Activated CD8-positive, alpha-beta memory T cell treated with anti-CD3 and anti-CD28 coated beads, Interleukin-2, amount 50 U/mL, for 24 hours (primary cell): ENCODE data around the gene CSNK1G1.
A peak's percentile ranks its signal among the peaks of the same experiment; 100 is the strongest.
"Not testable (repeated sequence)": the region's sequence is repeated elsewhere in the genome, so short reads cannot be mapped to it uniquely, and the experiment has no call there.

Source experiments
- DNase-seq: peaks from one replicate; pipeline ENCODE4 v3.0.0-alpha.2; 2020; ENCODE audit errors: extremely low read depth

The CSNK1G1 gene

DNA sequence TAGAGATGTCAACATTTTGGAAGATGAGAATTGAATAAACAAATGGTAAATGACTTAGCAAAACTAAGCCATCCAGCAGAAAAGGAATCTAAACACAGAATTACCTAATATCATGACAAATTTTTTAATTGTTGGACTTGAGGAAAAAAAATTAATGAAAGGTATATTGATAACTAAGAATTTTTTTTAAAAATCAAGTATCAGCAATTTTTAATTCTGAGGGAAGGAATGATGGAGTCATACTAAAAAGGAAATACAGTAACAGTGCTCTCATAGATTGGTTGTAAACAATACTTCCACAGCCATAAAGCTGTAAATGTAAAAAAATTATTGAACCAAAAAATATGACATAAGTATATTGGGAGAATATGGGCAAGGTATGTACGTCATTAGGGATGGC, 68.0 kb downstream of the CSNK1G1 start:
- DNase-seq, result no peak

DNA sequence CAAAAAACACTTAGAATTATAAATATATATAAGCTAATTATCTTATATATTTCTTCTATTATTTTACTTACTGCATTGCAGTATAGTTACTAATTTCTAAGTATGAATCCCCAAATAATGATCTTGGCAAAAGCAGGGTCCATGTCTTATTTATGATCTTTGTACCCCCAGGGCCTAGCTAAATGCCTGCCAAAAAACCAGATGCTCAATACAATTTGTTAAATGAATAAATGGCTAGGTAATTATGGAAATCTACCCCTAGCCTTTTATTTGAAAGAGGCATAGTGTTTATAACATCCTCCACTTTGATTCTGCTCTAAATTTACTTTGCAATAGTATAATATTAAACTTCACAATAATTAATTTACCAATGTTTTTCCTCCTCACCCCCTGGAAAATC, 69.5 kb downstream of the CSNK1G1 start:
- DNase-seq, result no peak

DNA sequence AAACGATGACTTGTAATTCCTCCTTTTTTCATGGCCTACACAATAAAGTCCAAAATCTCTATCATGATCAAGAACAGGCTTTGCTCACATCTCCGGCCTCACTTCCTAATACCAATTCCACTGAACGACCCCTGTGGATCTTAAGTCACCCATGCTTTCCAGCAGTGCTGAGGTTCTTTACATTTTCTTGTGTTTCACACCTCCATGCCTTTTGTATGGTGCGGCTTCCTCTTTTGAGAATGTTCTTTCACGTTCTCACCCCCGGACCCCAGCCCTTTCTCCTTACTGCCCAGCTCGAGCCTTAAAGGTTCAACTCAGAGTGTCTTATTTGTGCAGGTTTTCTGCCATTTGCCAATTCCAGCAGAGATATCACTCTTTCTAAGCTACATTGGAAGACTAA, 70.1 kb downstream of the CSNK1G1 start:
- no peak for DNase-seq

DNA sequence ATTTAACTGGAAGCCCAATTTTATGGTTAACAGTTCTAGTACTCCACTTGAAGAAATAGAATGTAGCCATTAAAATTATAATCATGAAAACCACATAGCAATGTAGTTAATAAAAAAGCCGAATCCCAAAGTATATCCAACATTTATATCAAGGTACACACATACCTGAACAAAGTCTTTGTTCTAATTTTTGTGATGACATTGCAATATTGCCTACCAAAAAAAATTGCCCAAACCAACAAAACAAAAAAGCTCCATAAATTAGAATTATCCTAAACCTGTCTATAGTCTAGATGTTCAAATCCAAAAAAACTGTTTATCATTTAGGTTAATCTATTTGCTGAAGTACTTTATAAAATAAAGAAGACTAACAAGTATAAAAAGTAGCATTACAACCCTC, 70.8 kb downstream of the CSNK1G1 start:
- DNase-seq, result no peak

DNA sequence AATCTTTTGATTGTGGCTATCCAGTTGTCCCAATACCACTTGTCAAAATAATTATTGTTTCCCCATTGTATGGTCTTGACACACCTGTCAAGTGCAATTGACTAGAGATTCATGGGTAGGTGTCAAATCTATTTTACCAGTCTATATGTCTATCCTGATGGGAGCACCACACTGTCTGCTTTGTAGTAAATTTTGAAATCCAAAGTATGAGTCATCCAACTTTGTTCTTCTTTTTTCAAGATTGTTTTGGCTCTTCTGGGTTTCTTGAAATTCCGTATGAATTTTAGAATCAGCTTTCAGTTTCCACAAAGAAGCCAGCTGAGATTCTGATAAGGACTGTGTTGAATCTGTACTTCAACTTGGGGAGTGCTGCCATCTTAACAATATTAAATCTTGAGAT, 71.9 kb downstream of the CSNK1G1 start:
- DNase-seq, result no peak

DNA sequence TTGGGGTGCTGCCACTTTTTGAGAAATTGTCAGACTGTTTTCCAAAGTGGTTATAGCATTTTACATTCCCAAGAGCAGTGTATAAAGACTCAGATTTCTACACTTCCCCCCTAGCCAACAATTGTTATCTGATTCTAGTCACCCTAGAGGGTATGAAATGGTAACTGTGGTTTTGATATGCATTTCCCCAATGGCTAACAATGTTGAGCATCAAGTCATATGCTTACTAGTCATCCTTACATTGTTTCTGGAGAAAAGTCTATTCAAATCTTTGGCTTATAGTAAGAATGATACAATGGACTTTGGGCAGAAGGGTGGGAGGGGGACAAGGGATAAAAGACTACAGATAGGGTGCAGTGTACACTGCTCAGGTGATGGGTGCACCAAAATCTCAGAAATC, 73.3 kb downstream of the CSNK1G1 start:
- DNase-seq, result no peak

DNA sequence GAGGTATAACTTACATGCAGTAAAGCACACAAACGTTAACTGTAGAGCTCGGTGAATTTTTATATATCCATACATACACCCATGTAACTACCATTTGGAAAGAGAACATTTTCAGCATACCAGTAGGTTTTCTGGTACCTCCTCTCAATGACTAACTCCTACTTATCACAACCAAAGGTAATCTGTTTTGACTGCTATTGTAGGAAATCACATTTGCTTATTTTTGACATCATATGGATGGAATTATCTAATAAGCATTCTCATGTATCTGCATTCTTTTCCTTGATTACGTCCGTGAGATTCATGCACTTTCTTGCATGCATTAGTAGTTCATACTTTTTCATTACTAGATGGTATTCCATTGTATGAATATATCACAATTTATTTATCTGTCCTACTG, 76.8 kb downstream of the CSNK1G1 start:
- no peak for DNase-seq

DNA sequence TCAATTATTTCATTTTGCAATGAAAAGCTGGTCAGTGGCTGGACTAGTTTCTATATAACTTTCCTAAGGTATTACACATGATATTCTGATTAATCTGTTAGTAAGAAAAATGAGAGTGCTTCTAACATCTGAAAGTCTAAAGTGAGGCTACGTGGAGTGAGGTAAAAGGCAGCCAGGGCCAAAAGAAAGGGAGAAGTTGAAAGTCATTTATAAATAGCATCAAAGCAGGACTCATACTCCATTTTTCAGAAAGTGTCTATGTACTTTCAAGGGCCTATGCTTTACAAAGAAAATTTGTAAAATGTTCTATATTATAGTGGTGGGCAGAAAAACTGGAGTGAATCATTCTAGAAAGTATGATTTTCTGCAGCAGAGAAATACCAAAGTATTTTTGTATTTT, 80.0 kb downstream of the CSNK1G1 start:
- no peak for DNase-seq

DNA sequence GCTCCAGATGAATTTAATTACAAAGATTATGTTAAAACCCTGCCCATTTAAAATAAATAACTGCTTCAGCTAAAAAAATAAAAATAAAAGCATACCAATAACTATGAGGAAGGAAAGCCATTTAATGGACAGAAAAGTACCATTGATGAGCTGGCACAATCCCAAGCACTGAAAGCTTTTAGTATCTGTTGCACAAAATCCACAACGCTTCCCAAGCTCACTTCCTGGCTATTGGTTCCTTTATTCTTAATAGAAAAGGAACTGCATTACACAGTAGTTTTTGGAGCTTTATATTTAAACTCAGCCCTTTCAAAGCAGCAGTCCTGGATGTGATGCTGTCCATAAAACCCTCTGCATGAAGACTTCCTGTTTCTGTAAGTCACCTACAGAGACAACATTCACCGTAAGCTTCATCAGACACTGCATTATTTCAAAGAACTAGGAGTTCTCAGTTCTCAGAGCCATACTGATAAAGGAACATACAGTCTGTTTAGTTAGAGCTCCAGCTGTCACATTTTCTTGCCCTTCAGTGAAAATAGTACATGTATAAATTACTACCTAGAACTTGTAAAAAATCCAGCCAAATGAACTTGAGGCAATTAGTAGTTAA, 81.5 kb downstream of the CSNK1G1 start:
- DNase-seq, result no peak

DNA sequence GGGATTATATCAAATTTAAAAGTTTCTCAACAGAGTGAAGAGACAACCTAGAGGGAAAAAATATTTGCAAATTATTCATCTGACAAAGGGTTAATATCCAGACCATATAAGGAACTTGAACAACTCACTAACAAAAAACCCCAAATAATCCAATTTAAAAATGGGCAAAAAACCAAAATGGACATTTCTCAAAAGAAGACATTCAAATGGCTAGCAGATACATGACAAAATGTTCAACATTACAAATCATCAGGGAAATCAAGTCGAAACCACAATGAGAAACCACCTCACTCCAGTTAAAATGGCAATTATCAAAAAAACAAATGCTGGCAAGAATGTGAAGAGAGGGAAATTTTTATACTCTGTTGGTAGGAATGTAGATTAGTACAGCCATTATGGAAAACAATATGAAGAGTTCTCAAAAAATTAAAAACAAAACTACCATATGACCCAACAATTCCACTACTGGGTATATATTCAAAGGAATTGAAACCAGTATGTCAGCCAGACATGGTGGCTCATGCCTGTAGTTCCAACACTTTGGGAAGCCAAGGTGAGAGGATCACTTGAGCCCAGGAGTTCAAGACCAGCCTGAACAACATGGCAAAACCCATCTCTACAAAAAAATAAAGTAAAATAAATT, 88.5 kb downstream of the CSNK1G1 start:
- no peak for DNase-seq

DNA sequence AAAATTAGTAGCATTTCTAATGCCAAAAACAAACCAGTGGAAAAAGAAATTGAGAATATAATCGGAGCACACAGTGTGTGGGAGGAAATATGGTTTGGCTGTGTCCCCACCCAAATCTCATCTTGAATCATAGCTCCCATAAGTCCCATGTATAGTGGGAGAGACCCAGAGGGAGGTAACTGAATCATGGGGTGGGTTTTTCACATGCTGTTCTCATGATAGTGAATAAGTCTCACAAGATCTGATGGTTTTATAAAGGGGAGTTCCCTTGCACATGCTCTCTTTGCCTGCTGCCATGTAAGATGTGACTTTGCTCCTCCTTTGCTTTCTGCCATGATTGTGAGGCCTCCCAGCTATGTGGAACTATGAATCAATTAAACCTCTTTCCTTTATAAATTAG, 90.8 kb downstream of the CSNK1G1 start:
- not testable (repeated sequence) for DNase-seq

DNA sequence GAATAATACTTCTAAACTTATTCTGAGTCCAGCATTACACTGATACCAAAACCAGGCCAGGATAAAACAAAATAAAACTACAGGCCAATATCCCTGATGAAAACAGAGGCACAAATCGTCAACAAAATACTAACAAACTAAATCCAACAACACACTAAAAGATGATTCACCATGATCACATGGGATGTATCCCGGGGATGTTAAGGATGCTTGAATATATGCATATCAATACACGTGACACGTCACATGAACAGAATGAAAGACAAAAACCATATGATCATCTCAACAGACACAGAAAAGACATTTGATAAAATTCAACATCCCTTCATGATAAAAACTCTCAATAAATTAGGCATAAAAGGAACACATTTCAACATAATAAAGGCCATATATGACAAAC, 91.5 kb downstream of the CSNK1G1 start:
- no peak for DNase-seq

DNA sequence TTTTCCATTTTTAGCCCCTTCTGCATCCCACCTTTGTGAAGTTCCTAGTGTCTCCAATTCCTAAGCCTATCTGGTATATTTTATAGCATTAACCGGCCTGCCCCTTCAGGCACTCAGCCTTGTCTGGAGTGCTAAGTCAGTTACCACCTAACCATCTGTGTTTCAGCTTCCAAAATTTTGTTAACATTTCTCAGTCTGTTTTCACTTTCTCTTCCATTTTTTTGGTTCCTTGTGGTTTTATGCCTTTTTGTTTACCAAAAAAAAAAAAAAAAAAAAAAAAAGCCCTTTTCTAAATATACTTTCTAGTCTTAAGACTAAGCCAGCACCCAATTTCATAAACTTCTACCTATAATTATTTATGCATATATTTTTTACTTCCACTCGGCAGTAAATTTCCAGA, 92.4 kb downstream of the CSNK1G1 start:
- DNase-seq, result no peak

DNA sequence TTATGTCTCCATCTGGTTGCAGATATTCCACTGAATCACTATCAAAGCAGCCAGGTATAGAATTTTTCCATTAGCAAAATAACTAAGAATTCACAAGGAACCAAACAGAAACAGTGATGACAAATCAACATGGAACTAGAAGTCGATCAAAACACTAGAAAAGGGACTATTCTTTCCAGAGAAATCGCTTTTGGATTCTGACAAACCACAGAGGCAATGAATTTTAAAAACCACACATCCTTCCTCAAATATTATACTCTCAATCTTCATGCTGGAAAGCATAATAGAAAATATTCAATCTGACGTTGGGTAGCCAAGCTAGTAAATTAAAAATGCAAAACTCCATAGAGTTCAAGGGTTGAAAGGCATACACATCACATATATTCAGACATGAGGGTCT, 99.9 kb downstream of the CSNK1G1 start:
- DNase-seq, result no peak

DNA sequence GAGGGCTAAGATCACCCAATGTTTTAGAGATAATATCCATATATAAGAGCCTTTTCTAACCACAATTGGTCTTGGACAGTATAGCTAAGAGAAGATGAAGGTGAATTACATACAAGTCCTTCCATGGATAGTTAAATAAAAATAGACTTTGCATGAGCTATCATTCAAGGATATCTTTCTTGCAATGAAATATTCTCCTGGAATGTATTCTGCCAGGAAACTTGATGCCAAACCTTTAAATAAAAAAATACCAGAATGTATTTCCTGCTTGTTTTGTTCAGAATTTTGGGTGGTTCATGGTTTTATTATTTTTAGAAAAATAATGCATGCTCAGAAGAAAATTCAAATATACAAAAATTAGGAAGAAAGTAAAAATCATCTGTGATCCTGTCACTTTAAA, 104.3 kb downstream of the CSNK1G1 start:
- DNase-seq, result no peak

DNA sequence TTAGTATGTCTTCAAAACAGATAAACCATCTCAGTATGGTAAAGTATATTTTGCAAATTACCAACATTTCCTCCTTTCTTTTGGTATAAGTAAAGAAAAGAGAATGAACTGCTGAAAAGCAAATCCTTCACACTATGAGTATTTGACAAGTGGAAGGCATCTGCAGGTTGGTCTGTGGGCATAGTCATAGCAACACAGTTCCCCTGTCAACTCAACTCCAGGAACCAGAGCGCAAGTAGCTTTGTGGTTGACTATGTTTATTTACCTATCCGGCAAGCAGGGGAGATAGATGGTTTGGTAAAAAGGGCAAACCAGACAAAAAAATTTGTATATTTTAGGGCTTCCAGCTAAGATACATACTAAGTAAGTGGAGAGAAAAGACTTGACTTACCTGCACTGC, 104.9 kb downstream of the CSNK1G1 start:
- DNase-seq, result no peak

DNA sequence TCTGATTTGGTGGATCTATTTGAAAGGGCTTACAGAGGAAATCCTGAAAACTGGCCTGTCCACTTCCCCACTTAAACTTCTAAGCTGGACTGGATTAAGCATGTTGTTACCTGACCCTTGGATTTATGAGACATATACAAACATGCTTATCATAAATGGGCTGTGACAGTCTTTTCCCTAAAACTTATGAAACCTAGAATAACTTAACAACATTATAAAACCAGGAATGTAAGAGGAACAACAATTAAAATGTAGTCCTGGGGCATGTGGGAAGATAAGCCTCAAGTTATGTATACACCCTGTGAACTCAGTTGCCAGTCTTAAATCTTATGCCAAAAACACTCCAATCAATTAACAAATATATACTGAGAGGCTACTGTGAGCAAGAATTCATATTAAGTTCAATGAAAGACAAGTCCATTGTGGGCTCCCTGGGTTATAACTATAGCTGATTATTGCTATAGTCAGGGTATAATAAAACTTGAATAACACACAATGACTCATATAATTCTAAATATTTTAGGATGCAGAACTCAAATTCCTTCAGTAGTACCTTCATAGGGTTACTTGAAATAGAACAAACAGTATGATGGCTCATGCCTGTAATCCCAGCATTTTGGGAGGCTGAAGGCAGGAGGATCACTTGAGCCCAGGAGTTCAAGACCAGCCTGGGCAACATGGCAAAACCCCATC, 105.9 kb downstream of the CSNK1G1 start:
- DNase-seq, result no peak

DNA sequence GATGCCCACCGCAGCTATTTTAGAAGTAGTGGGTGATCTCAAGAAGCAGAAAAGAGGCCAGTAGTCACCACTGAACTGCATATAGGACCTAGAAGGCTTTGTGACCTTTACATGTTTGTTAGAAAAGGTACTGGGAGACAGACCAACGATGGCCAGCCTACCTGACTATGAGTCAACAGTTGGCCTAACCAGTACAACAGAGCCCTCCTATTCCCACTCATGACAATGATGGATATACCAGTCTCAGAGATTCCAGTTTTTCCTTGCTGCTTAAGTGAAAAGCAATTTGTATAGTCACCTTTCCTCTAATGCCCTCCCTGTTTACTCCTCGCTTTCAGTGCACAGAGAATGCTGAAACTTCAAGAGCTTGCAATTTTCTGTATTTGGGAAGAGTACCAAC, 106.6 kb downstream of the CSNK1G1 start:
- DNase-seq, result no peak

DNA sequence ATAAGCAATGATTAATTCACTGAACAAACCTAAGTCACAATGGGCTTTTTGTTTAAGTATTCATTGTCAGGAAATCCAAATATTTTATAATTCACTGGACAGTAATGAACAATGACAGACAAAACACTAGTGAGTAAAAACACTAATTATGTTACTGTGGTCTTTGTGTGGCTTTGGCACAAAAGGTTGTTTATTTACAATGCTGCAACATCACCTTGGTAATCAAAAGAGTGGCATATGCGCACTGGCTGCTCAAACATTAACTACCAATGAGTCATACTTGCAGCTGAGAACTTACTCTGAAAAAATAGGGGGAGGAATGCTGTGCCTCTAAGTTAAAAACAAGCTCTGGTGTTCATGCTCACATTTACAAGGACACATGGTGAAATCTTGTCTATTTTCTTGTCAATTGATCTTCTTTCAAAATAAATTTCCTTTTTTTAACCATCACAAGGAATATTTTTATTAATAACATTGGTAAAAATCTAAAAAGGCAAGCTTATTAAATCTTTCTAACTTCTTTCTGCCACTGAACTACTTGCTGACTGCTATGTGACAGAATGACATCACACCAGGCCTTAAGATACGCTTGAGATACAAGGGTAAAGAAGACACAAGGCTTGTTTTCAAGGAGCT, 107.9 kb downstream of the CSNK1G1 start:
- DNase-seq, result no peak

DNA sequence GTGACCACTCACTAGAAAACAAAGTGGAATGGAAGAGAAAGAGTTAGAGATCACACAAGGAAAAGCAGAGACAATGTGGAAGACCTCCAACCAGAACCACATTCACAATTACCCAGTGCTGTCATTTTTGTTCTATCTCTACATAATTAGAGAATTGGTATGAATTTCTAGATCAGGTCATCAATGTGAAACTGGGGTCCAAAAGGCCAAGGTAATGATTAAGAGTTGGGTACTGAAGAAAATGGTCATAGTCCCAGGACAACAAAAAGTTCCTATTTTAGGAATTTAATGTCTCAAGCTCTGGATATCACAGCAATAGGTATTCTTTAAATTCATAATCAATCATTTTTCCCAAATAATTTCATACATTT, 108.5 kb downstream of the CSNK1G1 start:
- no peak for DNase-seq

DNA sequence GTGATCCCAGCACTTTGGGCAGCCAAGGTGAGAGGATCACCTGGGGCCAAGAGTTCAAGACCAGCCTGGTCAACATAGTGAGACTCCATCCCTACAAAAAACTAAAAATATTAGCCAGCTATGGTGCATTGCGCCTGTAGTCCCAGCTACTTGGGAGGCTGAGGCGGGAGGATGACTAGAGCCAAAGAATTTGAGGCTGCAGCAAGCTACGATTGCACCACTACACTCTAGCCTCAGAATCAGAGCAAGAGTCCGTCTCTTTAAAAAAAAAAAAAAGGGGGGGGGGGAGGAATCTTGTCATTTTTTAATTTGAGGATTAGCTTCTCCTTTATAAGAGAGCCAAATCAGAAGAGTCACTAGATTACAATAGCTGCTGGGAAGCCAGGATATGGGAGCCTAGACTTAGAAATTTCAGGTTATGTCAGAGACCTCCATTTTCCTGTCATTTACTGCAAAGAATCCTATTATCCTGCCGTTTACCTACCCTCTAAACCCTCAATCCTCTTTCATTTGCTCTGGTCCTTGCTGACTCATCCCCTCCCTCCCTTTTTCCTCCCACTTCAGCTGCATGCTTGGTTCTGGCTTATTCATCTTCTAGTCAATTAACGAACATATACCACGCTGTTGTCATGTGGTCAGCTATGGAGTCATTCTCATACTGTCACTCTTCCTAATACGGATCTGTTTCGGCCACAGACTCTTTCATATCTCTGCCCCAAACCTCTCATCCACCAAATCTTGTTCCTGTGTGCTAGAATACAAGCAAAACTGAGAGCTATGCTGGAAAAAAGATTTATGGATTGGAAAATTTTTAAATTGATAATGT, 109.4 kb downstream of the CSNK1G1 start:
- DNase-seq, result peak; percentile 21

DNA sequence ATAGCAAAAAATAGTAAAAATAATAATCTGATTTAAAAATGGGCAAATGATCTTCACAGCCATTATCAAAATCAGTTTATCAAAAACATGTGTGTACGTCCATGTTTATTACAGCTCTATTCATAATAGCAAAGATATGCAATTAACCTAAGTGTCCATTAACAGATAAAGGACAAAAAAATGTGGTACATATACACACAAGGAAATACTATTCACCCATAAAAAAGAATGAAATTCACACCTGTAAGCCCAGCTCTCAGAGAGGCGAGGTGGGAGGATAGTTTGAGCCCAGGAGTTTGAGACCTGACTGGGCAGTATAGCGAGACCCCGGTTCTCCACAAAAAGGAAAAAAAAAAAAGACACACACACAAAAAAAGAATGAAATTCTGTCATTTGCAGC, 110.6 kb downstream of the CSNK1G1 start:
- no peak for DNase-seq
